Gastroesophageal sphincter (tissue), 3 donors: Measurements from ENCODE around the gene DCLK1.

ENCODE experiments used
- EP300 ChIP-seq: sonication (generic); formaldehyde crosslinking; IDR thresholded peaks from one replicate; pipeline ENCODE4 v1.6.1; 2017; ENCODE audit warnings: antibody characterized with exemption, mild to moderate bottlenecking
- POLR2A ChIP-seq, 2 donors: fragments of 450-650 bp; IDR thresholded peaks; one replicate each; pipeline ENCODE4 v1.6.1; 2017; ENCODE audit warnings: antibody characterized with exemption in 2 of 2, mild to moderate bottlenecking in 2 of 2, moderate library complexity in 1 of 2
- TF ChIP-seq, protein P1 (sequence below), 4 experiments: fragments of 200-600 bp in 2 of 4; fragments of 450-650 bp in 2 of 4; sonication (generic) in 1 of 4; IDR thresholded peaks; one replicate each; pipeline ENCODE4 v1.5.1; 2017 to 2019; ENCODE audit warnings: antibody characterized with exemption in 4 of 4, mild to moderate bottlenecking in 2 of 4, moderate library complexity in 2 of 4

DNA sequence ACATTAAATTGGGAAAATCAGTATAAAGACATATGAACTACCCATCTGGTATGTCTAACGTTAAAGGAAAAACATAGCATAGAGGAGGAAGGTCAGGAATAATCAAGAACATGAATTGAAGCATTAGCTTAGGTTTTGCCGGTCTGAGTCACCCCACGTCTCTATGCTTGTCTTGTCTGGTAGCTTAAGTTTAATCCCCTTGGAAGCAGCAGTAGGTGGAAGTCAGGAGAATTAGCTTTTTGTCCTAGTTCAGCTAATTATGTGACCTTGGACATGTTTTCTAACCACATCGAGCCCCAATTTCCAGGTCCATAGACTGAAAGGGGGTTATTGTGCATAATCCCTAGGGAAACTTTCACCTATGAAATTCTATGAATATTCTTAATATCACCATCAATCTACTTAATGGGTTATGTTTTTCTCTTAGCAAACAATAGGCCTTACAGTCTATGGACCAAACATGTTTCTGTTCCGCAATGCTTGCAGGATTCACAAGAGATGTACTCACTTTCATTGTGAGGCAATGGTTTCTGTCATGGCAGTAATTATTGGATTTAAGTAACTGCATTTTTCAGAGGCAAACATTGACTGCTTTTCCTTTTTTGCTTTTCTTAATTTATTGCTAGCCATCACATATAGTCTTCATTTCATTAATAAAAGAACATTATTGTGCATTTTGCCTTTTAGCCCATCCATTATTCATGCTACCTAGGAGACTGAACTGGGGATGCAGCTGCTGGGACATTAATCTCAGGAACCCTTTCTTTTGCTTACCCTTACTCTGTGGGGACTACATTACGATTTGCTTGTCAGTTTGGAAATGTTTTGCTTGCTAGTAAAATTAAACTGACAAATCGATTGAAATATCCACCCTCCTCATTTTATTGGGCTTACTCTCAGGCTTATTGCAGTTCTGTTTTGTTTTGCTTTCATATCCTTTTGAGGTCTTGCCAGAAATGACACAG, 349.9 kb downstream of the DCLK1 start:
- TF ChIP-seq, protein P1, sequence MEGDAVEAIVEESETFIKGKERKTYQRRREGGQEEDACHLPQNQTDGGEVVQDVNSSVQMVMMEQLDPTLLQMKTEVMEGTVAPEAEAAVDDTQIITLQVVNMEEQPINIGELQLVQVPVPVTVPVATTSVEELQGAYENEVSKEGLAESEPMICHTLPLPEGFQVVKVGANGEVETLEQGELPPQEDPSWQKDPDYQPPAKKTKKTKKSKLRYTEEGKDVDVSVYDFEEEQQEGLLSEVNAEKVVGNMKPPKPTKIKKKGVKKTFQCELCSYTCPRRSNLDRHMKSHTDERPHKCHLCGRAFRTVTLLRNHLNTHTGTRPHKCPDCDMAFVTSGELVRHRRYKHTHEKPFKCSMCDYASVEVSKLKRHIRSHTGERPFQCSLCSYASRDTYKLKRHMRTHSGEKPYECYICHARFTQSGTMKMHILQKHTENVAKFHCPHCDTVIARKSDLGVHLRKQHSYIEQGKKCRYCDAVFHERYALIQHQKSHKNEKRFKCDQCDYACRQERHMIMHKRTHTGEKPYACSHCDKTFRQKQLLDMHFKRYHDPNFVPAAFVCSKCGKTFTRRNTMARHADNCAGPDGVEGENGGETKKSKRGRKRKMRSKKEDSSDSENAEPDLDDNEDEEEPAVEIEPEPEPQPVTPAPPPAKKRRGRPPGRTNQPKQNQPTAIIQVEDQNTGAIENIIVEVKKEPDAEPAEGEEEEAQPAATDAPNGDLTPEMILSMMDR (IDR thresholded peaks at IDR 0.05), result no peak
- no peak for TF ChIP-seq POLR2A (IDR thresholded peaks at IDR 0.05)
- TF ChIP-seq EP300, result no peak
